ENCODE measurements around the gene NES.

DNA sequence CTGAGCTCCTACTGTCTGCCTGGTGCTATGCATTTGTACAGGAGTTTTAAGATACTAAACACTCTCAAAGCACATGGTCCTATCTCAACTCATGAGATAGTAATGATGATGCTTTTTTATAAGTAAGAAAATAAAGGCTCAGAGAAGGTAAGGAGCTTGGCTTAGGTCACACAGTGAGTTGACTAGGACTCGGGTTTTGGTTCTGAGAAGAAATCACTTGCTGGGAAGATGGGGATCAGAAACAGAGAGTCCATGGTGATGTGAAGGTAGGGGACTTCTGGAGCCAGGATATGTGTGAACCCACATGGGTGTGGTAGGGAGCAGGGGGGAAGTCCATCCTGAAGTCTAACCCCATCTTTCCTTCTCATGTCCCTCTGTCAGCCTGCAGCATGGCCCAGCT lies 31.5 kb downstream of the NES start:
- TF ChIP-seq CTCF (IDR thresholded peaks at IDR 0.05; ENCODE audit: low read length) (no peak), EZH2 (IDR thresholded peaks at IDR 0.05; ENCODE audit: borderline replicate concordance, low read length) (no peak)
